Astrocyte of the spinal cord (primary cell): ENCODE measurements around the gene CDYL.

Source experiments
- DNase-seq: peaks from one replicate; pipeline ENCODE4 v3.0.0; 2011; ENCODE audit warnings: low read depth, low spot score
- H3K4me3 ChIP-seq: 2 replicates; pipeline ENCODE4 v1.5.1; 2011; ENCODE audit warnings: low read depth, mild to moderate bottlenecking, low read length, moderate library complexity
- CTCF ChIP-seq: IDR thresholded peaks from 2 replicates; pipeline ENCODE4 v1.5.1; 2012; ENCODE audit warnings: low read depth, mild to moderate bottlenecking, low read length, inconsistent platforms
- in situ Hi-C: cut with HindIII; loops from 2 replicates; pipeline ENCODE4 v1.10.0; 2017; ENCODE audit warnings: low sequenced_read_pairs

CDYL gene

GRCh38 chr6:4909063-4909706 lies 133.0 kb downstream of the CDYL start:
- H3K4me3 ChIP-seq = no peak overlapping the region
- TF ChIP-seq CTCF = no peak
- in situ Hi-C loops = no loop called here

GRCh38 chr6:4910037-4910760 lies 134.0 kb downstream of the CDYL start:
- H3K4me3 ChIP-seq = no peak overlapping the region
- in situ Hi-C loops = no loop called here
- TF ChIP-seq CTCF = no peak
- peak; percentile 13 for DNase-seq

More at GRCh38 chr6:4909063-4909706, 133.0 kb downstream of the CDYL start:
- no peak for DNase-seq

GRCh38 chr6:4912559-4912958 lies 136.4 kb downstream of the CDYL start:
- TF ChIP-seq CTCF = no peak
- no peak for DNase-seq
- in situ Hi-C loops = no loop called here
- no peak overlapping the region for H3K4me3 ChIP-seq

GRCh38 chr6:4913705-4914419 lies 137.7 kb downstream of the CDYL start:
- no peak for TF ChIP-seq CTCF
- in situ Hi-C loops = no loop called here
- H3K4me3 ChIP-seq = no peak overlapping the region
- DNase-seq = no peak

GRCh38 chr6:4914420-4915159 lies 138.4 kb downstream of the CDYL start:
- peak; percentile 48 for DNase-seq
- H3K4me3 ChIP-seq = no peak overlapping the region
- no peak for TF ChIP-seq CTCF
- in situ Hi-C loops = no loop called here

DNA sequence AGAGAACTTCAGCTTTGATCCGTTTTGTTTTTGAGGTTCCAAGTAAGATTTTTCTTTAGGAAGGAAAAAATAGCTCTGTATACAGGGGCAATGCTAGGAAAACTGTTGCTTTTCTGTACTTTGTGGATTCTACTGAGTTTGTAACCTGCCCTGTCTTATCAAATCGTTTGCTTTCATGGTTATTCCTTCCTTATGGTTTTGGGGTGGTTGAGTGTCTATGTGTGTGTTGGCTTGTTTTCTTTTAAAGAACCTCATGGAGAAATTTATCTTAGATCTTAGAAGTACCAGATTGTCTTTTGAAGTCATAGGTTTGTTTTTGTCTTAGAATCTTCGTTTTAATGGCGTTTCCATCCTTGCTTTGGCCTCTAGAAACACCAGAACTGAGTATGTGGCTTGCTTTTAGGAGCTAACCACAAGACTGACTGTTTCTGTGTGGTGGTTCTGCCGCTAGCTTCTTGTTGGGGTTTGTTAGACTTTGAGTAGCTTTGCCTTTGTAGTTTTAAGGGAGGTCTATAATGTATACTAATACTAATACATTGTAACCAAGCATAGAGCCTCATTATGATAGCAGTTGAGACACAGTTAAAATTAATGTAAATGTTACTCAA lies 140.9 kb downstream of the CDYL start:
- in situ Hi-C loops = no loop called here
- TF ChIP-seq CTCF = no peak
- no peak overlapping the region for H3K4me3 ChIP-seq
- DNase-seq = no peak
